GM21529 (cell line): ENCODE measurements around the gene DLL4.

Experiments
- ATAC-seq: cut with Tn5 transposase; IDR thresholded peaks from one replicate; pipeline ENCODE4 v1.9.1; 2021; ENCODE audit not compliant: unreplicated experiment

Gene DLL4

DNA sequence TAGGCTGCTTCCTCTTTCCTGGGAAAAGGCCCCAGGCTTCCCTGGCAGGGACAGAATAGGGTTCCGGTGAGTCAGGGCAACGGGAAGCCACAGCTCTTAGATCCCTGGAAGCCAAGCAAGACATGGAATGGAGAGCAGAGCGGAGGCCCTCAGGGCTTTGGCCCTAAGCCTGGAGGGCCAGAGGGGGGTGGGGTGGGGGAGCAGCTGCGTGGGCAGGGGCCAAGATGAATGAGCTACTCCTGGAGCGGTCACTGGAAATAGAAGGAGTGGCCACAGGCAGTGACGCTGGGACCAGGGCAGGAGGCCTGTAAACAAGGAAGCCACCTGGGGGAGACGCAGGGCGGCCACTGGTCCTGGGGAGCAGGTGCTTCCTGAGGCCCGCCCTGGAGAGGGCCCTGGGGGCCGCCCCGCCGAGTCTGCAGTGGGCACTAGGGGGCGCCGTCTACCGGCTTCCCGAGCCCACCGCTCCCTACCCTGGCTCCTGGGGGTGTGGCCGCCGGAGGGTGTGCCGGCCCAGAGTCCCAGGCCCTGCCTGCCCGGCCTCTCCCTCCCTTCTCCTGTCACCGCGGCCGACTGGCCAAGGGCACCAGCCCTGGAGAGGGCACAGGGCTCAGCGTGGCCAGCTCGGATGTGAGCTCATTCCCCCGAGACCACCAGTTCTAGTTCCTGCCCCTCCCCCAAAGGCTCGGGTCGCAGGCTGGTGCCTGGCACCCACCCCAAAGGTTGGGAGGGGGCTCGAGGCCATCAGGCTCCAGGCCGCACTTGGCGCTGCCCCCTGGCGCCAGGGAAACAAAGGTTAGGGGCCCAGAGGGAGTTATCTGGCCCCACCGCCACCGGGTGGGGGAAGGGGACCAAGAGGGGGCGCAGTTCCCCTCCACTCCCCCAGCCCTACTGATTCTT is 22.8 kb upstream of the DLL4 start:
- ATAC-seq: peak; percentile 74

DNA sequence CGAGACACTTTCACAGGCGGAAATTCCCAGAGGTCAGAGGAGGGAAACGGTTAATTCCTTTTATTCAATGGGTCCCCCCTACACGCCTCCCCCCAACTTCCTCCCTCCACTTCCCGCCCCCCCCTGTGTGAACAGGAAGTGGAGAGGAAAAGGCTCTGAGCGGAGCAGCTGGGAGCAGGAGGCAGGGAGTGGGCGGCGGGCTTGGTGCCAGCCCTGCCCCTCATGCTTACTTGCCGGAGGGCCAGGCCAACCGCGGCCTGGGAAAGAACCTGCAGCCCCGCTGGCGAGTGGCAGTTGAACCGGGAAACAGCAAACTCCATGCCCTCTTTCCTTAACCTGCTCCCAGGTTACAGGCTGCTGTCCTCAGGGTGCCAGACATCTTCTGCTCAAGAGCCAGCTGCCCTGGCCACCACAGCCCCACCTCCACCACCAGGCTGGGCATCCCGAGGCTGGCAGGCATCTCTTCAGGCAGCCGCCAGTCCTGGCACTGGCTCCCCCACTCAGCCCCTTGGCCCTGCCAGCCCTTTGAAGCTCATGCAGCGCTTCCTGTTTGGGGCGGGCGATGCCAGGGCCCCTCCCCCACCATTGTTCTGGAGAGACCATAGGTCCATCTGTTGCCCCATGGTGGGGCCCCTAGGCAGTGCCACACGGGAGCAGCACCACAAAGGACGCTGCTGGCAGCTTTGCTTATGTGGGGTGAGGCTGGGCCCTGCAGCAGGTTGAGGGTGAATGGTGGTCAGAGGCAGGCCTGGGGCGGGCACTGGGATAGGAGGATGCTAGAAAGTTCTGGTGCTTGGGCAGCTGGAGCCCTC is 21.9 kb upstream of the DLL4 start:
- ATAC-seq: no peak

DNA sequence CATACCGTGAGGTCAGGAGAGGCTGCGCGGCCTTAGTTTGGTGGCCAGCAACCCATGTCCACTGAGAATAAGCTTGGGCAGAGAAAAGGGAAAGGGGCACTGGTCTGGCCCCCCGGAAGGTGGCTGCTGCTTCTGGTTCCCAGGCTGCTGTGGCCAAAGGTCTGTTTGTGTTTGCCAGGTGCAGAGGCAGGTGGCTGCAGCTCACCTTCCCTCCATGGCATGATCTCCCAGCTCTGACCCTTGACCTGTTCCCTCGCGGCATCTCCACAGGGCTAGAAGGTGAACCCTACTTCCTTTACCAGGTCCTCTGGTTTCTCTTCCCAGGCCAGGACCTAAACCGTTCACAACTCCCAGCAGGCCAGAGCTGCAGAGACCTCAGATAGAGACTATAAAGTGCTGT is 21.0 kb upstream of the DLL4 start:
- ATAC-seq: no peak

DNA sequence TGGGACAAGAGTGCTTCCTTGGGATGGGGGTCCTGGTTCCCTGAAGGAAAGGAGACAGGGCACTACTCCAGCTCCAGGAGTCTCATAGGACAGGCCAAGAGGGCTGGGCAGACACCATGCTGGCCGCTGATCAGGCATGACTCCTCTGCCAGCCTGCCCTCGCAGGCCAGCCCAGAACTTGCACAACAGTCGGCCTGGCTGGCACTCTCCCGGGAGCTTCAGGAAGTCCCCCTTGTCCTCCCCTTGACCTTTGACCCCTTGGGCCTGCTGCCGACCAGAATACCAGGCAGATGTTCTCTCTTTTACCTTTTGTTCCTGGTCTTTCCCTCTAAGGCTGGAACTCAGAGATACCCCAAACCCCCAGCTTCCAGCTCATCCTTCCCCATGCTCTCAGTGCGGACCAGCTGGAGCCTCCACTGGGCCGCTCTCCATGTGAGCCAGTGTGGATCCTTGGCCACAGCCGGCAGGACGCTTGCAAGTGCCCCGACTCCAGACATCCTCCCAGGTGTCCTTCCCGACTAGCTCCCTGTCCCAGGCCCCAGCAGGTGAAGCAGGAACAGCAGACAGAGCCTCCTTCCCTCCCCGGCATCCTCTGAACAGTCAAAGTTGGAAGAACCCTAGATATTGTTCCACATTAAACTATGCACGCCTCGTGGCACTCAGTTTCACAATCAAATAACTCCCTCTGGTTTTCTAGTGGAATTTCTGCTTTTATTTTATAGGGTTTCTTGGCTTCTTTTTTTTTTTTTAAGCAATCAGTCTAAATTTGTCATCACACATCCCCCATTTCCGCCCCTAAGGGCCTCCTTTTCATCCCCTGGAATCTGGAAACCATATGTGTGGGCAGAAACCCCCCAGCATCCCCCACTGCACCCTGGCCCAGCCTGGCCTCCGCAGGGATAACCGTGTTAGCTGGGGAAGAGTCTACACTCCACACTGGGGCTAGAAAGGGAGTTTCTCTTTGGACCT is 19.2 kb upstream of the DLL4 start:
- ATAC-seq: no peak

DNA sequence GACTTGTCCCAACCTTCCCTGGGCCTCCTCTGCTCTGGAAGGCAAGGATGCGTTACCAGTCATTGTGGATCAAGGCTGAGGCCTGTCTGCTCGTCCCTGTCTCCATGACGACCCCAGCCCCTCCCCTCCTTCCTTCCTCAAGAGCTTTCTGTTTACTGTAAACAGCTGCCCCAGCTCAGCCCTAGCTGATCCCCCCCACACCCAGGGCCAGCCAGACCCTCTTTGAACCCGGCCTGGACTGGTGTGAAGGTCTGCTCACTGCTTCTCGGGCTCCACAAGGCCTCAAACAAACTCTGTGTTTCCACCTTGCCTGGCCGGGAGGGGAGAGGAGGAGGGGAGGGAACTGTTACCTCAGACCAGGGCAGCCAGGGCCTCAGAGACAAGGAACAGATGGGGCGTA is 18.0 kb upstream of the DLL4 start:
- no peak for ATAC-seq

DNA sequence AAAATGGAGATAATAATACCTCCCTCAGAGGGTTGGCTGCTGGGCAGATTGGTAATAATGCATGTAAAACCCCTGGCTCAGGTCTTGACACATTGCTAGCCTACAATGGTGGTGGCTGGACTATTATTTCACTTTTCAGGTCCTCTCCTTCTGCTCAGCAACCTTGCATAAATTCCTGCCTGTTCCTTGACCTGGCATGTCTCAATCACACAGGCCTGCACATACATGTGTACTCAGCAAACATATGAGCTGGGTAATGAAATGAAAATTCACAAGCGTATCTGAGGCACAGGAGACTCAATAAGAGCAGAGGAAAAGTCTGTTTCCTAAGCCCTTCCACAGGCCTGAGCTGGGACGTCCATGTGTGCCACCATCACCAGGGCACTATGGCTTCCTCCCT is 17.4 kb upstream of the DLL4 start:
- ATAC-seq: no peak

DNA sequence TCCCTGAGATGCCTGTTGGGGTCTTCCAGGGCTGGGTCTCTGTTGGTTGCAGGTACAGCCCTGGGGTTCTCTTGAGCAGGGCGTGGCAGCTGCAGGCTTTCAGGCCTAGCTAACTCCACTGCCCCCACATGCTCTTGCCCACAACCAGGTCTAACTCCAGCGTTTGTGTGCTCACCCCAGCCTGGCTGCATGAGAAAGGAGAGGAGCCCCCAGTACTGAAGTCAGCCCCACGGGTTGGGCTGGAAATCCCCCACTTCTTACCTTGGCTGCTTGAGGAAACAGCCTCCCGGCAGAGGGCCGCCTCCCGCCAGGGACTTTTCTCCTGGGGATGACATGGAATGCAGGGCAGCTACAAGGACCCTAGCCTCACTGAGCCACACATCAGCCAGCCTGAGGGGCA is 16.7 kb upstream of the DLL4 start:
- no peak for ATAC-seq

DNA sequence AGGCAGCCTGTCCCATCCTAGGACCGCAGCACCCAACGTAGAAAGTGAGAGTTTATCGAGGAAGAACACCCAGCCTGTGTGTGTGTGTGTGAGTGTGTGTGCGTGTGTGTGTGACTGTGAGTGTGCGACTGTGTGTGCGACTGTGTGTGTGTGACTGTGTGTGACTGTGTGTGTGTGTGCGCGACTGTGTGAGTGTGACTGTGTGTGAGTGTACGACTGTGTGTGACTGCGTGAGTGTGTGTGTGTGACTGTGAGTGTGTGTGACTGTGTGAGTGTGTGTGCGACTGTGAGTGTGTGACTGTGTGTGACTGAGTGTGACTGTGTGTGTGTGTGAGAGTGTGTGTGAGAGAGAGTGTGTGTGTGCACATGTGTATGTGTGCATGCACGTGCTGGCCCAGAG is 15.1 kb upstream of the DLL4 start:
- no peak for ATAC-seq

DNA sequence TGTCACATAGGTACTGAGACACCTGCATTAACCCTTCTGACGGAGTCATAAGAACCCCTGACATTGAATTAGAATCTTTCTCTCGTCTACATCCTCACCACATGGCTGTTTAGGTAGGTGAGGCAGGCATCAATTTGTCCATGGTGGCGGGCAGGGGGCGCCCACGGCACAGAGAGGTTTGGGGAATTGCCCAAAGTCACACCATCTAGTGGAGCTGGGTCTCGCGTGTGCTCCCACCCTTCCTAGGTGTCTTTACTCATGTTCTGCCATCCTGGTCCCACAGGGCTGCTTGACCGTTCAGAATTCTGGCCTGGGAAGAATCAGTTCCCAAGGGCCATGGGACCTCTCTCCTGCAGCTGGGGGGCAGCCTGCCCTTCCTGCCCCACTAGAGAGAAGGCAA is 14.7 kb upstream of the DLL4 start:
- no peak for ATAC-seq

DNA sequence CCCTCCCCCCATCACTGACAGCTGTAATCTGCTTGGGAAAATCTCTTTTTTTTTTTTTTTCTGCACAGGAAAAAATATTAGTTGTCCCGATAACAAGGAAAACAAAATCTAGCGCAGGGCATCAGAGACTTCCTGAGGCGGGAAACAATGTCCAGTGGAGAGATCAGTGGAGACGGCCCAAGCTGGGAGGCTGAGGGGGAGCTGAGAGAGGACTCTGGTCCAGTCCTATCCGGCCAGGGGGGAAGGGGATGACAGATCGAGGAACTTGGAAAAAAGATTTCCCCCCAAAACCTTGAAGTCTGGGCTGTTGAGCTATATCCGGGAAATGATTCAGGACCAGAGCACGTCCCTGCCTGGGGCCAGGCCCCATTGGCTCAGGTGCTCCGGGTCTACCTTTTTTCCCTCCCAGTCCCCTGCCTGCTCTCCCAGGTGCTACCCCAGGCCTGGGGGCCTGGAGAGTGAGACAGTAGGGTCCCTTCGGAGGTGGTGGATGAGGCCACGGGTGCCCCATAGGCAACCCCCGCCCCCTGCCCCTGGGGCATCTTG is 14.0 kb upstream of the DLL4 start:
- ATAC-seq: no peak

DNA sequence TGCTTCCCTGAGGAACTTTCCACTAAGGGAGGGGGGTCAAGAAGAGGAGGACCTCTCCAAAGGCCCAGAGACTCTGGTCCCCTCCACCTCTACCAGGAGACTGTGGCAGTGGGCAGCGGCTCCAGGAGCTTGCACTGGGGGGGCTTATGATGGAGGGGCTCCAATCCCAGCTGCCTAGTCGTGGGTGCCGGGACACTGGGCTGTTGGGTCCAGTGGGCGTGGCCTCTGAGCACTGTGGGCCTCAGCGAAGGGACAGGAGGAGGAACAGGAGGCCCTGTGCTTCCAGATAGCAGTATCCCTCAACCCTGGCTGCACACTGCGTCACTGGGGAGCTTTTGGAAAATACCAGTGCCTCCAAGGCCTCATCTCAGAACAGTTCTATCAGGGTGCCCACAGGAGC is 13.5 kb upstream of the DLL4 start:
- ATAC-seq: no peak

DNA sequence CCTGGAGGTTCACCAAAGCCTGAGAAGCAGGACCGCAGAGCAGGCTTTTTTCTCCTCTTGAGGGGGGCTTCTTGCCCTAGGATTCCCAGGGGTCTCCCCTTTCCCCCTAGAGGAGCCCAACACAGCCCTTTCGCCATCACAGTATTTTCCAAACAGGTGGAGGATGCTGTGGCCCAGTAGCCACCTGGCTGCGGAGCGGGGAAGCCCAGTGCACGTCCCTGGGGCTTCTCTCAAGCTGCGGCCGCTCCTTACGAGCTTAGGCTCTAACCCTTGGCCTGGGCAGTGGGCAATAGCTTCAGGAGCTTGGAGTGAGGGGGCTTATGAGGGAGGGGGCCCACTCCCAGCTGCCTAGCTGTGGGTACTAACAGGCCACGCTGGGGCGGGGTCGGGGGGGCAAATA is 11.6 kb upstream of the DLL4 start:
- ATAC-seq: no peak

DNA sequence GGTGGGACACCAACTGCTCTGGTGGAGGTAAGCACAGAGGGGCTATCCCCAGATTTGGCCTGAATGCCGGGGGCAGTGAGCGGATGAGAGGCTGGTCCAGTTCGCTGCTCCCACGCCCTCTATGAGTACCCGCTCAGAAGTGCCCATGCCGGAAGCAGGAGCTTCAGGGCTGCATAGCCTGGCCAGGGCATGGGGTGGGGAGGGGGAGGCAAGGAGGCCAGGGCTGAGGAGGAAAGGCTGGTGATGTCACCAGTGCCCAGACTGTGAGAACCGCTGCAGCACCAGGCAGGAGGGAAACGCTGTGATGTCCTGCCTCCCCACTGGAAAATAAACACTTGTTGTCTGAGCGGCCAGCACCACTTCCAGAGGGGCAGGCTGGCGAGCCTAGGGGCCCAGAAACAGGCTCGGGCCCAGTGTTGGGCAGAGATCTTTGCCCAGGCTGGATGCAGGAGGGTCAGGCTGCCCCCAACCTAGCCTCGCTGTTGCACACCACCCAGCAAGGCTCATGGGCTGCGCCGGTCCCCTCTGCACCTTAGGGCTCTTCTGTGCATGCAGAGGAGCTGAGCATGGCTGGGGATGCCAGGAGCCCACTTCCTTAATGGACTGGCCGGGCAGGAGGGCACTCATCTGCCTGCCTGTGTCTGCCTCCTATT is 10.9 kb upstream of the DLL4 start:
- ATAC-seq: no peak

DNA sequence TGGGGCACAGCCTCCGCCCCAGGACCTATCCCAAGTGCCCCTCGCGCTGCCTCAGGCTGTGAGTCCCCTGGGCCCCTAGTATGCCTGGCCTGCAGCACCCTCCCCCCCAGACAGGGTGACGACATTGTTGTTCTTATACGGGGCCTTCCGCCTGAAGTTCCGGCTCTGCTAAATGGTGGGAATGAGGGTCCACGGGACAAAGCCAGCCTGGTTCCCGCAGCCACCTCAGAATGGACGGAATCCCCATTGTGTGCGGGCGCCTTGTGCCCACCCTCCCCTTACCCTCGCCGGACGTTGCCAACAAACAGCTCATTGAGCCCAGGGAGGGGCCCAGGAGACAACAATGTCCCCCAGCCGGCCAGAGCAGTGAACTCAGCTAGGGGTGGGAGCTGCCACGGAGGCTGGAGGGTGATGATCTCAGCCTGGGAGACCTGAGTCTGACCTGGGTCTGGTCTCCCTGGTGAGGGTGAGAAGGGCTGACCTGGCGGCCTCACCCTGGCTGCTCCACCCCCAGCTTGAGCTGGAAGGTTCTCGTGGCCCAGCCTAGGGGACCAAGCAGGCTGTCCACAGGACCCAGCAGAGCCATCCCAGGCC is 10.2 kb upstream of the DLL4 start:
- no peak for ATAC-seq

DNA sequence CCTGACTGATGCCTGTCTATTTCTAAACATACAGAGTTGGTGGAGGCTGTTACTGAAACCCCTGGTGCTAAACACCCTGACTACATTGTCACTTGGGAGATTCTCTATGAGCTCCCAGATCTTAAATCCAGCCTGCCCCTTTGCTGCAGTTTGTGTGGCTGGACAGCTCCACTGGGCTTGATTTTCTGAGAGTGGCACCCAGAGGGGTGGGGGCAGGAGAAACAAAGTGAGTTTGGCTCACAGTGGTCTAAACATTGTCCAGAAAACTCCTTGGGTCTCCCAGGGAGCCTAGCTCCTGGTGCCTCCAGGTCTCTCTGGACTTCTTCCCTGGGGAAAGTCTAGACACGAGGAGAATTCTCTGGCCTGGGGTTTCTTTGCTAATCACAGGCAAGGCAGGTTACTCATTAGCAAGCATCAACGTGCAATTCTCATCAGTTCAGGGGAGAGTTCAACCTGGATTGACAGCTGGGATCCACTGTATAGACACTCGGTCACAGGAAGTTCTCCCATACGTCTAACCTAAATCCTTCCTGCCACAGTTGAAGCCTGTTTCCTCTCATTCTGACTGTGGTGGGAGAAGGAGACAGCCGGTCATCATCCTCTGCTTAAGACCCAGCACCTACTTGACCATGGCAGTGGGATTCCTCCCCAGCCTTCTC is 7.1 kb upstream of the DLL4 start:
- no peak for ATAC-seq

DNA sequence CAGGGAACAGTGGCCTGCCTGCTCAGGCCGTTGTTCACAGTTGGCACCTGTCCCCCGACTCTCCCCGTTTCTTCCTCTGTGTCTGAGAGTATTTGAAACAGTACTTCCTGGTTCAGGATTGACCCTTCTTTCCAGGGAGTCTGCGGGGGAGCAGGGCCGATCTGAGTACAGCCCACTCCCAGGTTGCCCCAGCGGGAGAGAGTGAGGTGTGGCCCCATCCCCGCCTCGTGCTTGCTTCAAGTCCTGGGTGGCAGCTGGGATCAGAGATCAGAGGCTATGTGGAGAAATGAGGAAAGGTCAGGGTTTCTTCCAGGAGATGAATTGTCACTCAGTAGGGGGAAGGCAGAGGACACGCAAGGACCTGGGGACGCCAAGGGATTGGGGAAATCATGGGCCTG is 6.5 kb upstream of the DLL4 start:
- ATAC-seq: no peak

DNA sequence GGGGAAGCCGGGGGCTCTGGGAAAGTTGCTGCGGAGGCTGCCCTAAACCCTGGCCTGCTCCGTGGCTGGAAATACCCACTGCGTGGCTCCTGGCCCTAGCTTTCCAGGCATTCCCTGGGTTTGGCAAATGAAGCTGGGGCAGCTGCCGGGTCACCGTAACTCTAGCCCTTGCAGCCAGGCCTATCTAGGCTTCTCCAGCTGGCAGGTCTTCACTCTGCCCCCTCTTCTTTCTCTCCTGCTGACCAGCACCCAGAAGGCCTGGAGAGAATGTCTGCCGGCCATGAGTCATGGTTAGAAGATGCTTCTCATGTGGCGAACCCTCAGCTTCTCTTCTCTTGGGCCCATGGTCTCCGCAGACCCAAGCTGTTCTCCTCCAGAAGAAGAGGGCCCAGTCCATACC is 5.6 kb upstream of the DLL4 start:
- no peak for ATAC-seq

DNA sequence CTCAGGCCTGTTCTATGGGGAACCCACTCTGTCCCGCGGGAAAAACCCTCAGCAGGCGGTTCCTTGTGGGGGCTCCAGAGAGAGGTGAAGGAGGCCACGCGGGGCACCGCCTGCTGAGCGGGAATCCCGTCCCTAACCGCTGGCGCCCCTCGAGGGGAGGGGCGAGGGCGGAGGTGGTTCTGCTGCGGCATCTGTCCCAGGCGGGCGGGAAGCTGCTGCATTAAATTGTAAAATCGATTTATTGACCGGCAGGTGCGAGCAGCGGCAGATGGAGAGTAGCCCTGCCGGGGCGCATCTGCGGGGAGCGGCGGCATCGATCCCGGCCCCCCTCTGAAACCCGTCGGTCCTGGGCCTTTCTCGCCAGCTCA is 3.7 kb upstream of the DLL4 start:
- ATAC-seq: no peak

DNA sequence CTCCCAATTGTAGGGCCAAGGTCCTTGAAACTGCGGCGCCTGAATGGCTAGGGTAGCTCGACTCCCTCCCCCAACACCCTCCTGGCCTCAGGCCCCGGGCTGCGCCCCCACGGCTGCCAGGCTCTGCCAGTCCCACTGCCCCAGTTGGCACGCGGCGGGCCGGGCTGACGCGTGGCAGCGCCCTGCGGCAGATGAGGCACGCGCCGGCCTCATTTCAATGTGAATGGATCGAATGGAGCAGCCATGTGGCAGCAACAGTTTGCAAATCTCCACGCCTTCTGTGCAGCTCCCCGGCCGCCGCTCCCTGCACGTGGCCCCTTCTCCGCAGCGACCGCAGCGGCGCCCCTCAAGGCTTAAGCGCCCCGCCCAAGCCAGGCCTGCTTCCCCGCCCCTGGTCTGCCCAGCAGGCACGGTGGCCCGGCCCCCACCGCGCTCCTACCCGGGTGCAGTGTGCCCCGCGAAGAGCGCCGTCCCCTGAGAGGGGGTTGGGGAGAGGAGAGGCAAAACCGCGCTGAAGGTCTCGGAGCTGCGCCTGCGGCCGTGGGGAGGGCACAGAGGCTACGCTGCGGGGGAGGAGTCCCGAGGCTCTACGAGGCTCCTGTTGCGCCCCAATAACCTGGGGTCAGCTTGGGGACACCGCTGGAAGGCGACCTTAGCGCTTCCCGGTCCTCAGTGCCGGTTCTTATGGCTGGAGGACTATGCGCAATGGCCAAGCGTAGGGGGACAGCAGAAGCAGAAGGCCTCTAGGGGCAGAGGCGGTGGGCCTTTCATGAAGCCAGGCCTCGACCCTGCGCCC is 3.1 kb upstream of the DLL4 start:
- ATAC-seq: no peak
